ENCODE data around the gene ALOX12B. TPM values are rescaled to one million over a fixed set of nuclear protein-coding genes. Genes with fewer than 3 reads are reported as not detected.

ALOX12B gene
- total and polyA plus RNA-seq, 2 of the 13 experiments (the other 11 are each of a cell fraction or from before 2014, with no cell fraction given) = 0.13 TPM; not detected in 1

DNA sequence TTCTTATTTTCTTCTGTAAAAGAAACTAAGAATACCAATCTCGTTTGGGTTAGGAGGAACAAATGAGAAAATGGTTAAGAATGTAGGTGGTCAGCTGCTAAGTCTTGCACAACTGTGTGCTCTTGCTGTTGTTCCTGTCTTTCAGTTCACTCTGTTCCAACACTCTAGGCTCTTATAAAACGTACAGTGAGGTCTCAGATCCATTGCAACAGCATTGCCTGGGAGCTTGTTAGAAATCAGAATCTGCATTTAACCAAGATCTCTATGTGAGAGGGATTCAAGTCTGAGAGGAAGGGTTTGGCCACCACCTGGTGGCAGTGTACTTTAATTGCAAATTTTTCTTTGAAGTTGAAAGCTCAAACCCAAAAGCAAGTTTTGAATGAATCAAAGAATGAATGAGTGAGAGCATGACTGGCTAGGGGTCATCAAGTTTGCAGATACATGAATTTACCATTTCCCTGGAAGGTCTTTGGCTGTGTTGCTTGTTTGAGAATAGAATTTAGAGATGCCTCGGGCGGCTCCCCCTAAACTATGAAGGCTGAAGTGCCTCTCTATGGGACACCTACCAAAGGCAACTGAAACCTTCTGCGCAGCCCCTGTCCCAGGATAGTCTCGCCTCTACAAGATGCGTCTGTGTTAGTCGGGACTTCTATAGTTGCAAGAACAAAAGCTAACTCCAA is 46.1 kb downstream of the ALOX12B start:
- ChIA-PET POLR2A (interaction anchor here (1.1 kb wide), 1 partner anchor 15 kb away, joined by 4 read pairs; no protein-coding TSS in a partner anchor), CTCF (ENCODE audit: low intra/inter-chr PET ratio, low total read pairs) (interaction anchor here (0.7 to 1.8 kb wide), 7 partner anchors 15 to 178 kb away, joined by 3 to 16 read pairs (median 3); no protein-coding TSS in a partner anchor)
- WGBS (ENCODE audit: low lambda C conversion rate) = 36% methylated on average over 8 of the region's 8 CpGs
- ATAC-seq (peak; percentile 51), FAIRE-seq (peak; percentile 74), DNase-seq (ENCODE audit: low spot score) (peak; percentile 49)
- Histone ChIP-seq H2AFZ (ENCODE audit: low read length) (no peak overlapping the region), H3K4me2 (ENCODE audit: low read depth, low read length) (no peak overlapping the region), H3K9ac (ENCODE audit: insufficient read depth, low read depth, low read length) (no peak overlapping the region), H3K27ac (ENCODE audit: extremely low read length, insufficient read depth, low read length) (no peak overlapping the region), H3K36me3 (replicated peaks in 1 of 2; ENCODE audit: control insufficient read depth in 1 of 2, insufficient read depth in 2 of 2, low read length in 2 of 2) (no peaks in the 10 kb centered on the region), H4K20me1 (ENCODE audit: insufficient read depth, low read length) (no peaks in the 10 kb centered on the region; the same call in 1 of the 2 replicates), H3K79me2 (ENCODE audit: insufficient read depth, low read length) (no peaks in the 10 kb centered on the region), H3K9me3 (ENCODE audit: low read length) (no peaks in the 10 kb centered on the region), H3K4me3 (replicated peaks in 1 of 3; ENCODE audit: insufficient read depth in 1 of 3, low read depth in 2 of 3, low read length in 3 of 3) (no peak overlapping the region), H3K27me3 (ENCODE audit: control insufficient read depth in 1 of 2, insufficient read depth in 2 of 2, low read length in 2 of 2) (peaks cover 4 to 53% of the 10 kb centered on the region in 2 experiments; a peak in 3 of 5 replicates), H3K4me1 (ENCODE audit: insufficient read depth, low read length) (peaks cover 16% of the 10 kb centered on the region; the same call in 1 of the 2 replicates)
- TF ChIP-seq BATF2 (CRISPR knock-in tag; IDR thresholded peaks at IDR 0.05) (no peak), GATAD2A (CRISPR knock-in tag; IDR thresholded peaks at IDR 0.05) (0 out of 2 replicates have a peak, but pooled peaks have one; percentile 13), ZNF879 (CRISPR knock-in tag; IDR thresholded peaks at IDR 0.05) (no peak), SMC3 (IDR thresholded peaks at IDR 0.05; ENCODE audit: low read length) (peak; percentile 86), STAG1 (CRISPR knock-in tag; IDR thresholded peaks at IDR 0.05) (peak; percentile 75), MTA3 (CRISPR knock-in tag; IDR thresholded peaks at IDR 0.05) (no peak), CTCF (CRISPR knock-in tag; IDR thresholded peaks at IDR 0.05) (peak; percentile 72), PCBP1 (IDR thresholded peaks at IDR 0.05; ENCODE audit: borderline replicate concordance, low read depth, low read length) (no peak), ZBTB10 (CRISPR knock-in tag; IDR thresholded peaks at IDR 0.05; ENCODE audit: borderline replicate concordance) (no peak), RAD21 (CRISPR knock-in tag; IDR thresholded peaks at IDR 0.05) (peak; percentile 67; the same call in 1 of the 2 replicates), ZNF839 (CRISPR knock-in tag; IDR thresholded peaks at IDR 0.05; ENCODE audit: borderline replicate concordance) (no peak), ZNF232 (CRISPR knock-in tag; IDR thresholded peaks at IDR 0.05; ENCODE audit: borderline replicate concordance) (0 out of 2 replicates have a peak, but pooled peaks have one; percentile 29), ZNF124 (CRISPR knock-in tag; IDR thresholded peaks at IDR 0.05) (no peak), CEBPG (CRISPR knock-in tag; IDR thresholded peaks at IDR 0.05) (0 out of 2 replicates have a peak, but pooled peaks have one; percentile 11), REPIN1 (CRISPR knock-in tag; IDR thresholded peaks at IDR 0.05; ENCODE audit: borderline replicate concordance, low read depth) (no peak)
- BruUV-seq (replicated peaks) = no TSS peak
- intact Hi-C loops (cut with micrococcal nuclease; ENCODE audit: unreplicated experiment) = loop anchor here (5.0 kb wide), 2 partner anchors 129 to 199 kb away; no protein-coding TSS in a partner anchor
- in situ Hi-C loops (cut with HindIII; ENCODE audit: extremely low pct_ligation_motif_present, low pct_unique_long_range_greater_than_20kb) = loop anchor here (5.0 kb wide), 1 partner anchor 129 kb away; no protein-coding TSS in a partner anchor

Measured in HepG2 (cell line).